WTC11 (cell line): ENCODE results near the gene LIMCH1. TPM values are rescaled to one million over a fixed set of nuclear protein-coding genes. Genes with fewer than 3 reads are reported as not detected.

Experiments
- ATAC-seq: fragments of 200-7000 bp; cut with Tn5 transposase; 2 replicates; pipeline ENCODE4 v1.10.0; 2021; ENCODE audit warnings: mild to moderate bottlenecking, moderate library complexity
- CTCF ChIA-PET: fragments of 300-600 bp; sonication (Branson Sonifier 250); formaldehyde crosslinking; loops from one replicate; lab custom pipeline; 2021; ENCODE audit warnings: antibody characterized with exemption; lab: Charles Lee
- POLR2A ChIA-PET: fragments of 350-600 bp; sonication (Branson Sonifier 250); formaldehyde crosslinking; loops from one replicate; lab custom pipeline; 2021; ENCODE audit warnings: antibody characterized with exemption; lab: Charles Lee
- DNase-seq: peaks from one replicate; pipeline ENCODE4 v3.0.0; 2021; ENCODE audit warnings: low spot score
- H3K27ac Mint-ChIP-seq: 2 replicates; pipeline ENCODE4 v1.8.0; 2021; ENCODE audit warnings: mixed read lengths
- H3K27me3 Mint-ChIP-seq: 2 replicates; pipeline ENCODE4 v1.8.0; 2021; ENCODE audit warnings: low read depth, mild to moderate bottlenecking, moderate library complexity, mixed read lengths
- H3K36me3 Mint-ChIP-seq: 2 replicates; pipeline ENCODE4 v1.8.0; 2021; ENCODE audit warnings: mixed read lengths
- H3K4me1 Mint-ChIP-seq: 2 replicates; pipeline ENCODE4 v1.8.0; 2022; ENCODE audit warnings: mixed read lengths
- H3K4me3 Mint-ChIP-seq: 2 replicates; pipeline ENCODE4 v1.8.0; 2021; ENCODE audit warnings: mild to moderate bottlenecking, moderate library complexity, mixed read lengths
- H3K9me3 Mint-ChIP-seq: 2 replicates; pipeline ENCODE4 v1.8.0; 2021; ENCODE audit warnings: mixed read lengths
- ATF1 ChIP-seq: sonication (generic); formaldehyde crosslinking; IDR thresholded peaks from 2 replicates; pipeline ENCODE4 v1.8.1; 2023; ENCODE audit warnings: mild to moderate bottlenecking, moderate library complexity, missing genetic modification reagents
- FOXK1 ChIP-seq: sonication (generic); formaldehyde crosslinking; IDR thresholded peaks from 2 replicates; pipeline ENCODE4 v1.8.0; 2022; ENCODE audit warnings: mild to moderate bottlenecking, moderate library complexity, missing genetic modification reagents
- GRHL2 ChIP-seq: fragments of 250-450 bp; sonication (Bioruptor Pico); IDR thresholded peaks from 2 replicates; pipeline ENCODE4 v1.8.0; 2022; ENCODE audit warnings: mild to moderate bottlenecking, moderate library complexity; ENCODE audit not compliant: insufficient replicate concordance, severe bottlenecking
- OVOL2 ChIP-seq: fragments of 250-450 bp; sonication (Bioruptor Pico); IDR thresholded peaks from 2 replicates; pipeline ENCODE4 v1.9.0; 2021; ENCODE audit warnings: mild to moderate bottlenecking, borderline replicate concordance
- SP1 ChIP-seq: sonication (generic); formaldehyde crosslinking; conservative IDR thresholded peaks from 2 replicates; pipeline ENCODE4 v1.8.1; 2022; ENCODE audit warnings: missing genetic modification reagents
- TEAD4 ChIP-seq: sonication (generic); formaldehyde crosslinking; IDR thresholded peaks from 2 replicates; pipeline ENCODE4 v1.8.0; 2022; ENCODE audit warnings: mild to moderate bottlenecking, missing genetic modification reagents
- total RNA-seq: library from RNA; stranded (reverse); gene quantifications from 3 replicates; pipeline ENCODE4 v1.2.3, GENCODE V29; 2021
- TF ChIP-seq, protein P1 (sequence below): sonication (generic); formaldehyde crosslinking; IDR thresholded peaks from 2 replicates; pipeline ENCODE4 v1.8.0; 2022; ENCODE audit warnings: mild to moderate bottlenecking, missing genetic modification reagents
- TF ChIP-seq, protein P2 (sequence below): sonication (generic); formaldehyde crosslinking; IDR thresholded peaks from 2 replicates; pipeline ENCODE4 v1.8.0; 2022; ENCODE audit warnings: missing genetic modification reagents
- TF ChIP-seq, protein P3 (sequence below): sonication (generic); formaldehyde crosslinking; IDR thresholded peaks from 2 replicates; pipeline ENCODE4 v1.8.1; 2023; ENCODE audit warnings: mild to moderate bottlenecking, missing genetic modification reagents
- TF ChIP-seq, protein P4 (sequence below): fragments of 250-450 bp; sonication (Bioruptor Pico); IDR thresholded peaks from 2 replicates; pipeline ENCODE4 v1.9.0; 2021; ENCODE audit warnings: mild to moderate bottlenecking
- TF ChIP-seq, protein P5 (sequence below): sonication (generic); formaldehyde crosslinking; IDR thresholded peaks from 2 replicates; pipeline ENCODE4 v1.8.1; 2022; ENCODE audit warnings: low read depth, mild to moderate bottlenecking, moderate library complexity, missing genetic modification reagents, borderline replicate concordance
- TF ChIP-seq, protein P6 (sequence below): sonication (generic); formaldehyde crosslinking; IDR thresholded peaks from 2 replicates; pipeline ENCODE4 v1.8.0; 2023; ENCODE audit warnings: mild to moderate bottlenecking, missing genetic modification reagents
- TF ChIP-seq, protein P7 (sequence below): fragments of 250-450 bp; sonication (Bioruptor Pico); IDR thresholded peaks from 2 replicates; pipeline ENCODE4 v1.9.0; 2021; ENCODE audit warnings: mild to moderate bottlenecking
- TF ChIP-seq, protein P8 (sequence below): fragments of 250-450 bp; sonication (Bioruptor Pico); IDR thresholded peaks from 2 replicates; pipeline ENCODE4 v1.8.0; 2021; ENCODE audit warnings: mild to moderate bottlenecking

LIMCH1 gene
- total RNA-seq, 1 experiment from 2014 or later = 0.92 TPM

DNA sequence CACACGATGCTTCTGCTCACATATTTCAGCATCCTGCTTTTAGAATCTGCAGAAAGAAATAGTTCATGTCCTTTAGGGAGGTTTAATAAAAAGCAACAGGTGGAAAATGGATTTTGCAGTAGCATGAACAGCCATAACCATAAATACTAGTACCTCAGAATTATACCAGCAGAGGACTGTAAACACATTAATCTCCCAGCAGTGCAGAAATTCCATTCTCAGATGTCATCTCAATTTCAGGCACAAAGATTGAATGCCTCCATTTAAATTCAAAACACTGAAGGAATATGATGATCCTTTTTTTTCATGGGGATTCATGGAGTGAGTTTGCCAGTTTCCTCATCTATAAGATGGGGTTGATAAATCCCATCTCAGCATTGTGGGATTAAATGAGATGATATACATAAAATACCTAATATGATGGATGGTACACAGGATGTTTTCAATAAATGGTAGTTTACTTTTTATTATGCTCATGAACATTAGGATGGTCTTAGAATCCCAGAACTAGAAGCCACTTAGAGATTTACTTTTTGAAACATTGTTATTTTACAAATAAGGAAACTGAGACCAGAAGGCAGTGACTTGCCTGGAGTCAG, 566 bp upstream of the LIMCH1 start (continued):
- TF ChIP-seq, protein P1, sequence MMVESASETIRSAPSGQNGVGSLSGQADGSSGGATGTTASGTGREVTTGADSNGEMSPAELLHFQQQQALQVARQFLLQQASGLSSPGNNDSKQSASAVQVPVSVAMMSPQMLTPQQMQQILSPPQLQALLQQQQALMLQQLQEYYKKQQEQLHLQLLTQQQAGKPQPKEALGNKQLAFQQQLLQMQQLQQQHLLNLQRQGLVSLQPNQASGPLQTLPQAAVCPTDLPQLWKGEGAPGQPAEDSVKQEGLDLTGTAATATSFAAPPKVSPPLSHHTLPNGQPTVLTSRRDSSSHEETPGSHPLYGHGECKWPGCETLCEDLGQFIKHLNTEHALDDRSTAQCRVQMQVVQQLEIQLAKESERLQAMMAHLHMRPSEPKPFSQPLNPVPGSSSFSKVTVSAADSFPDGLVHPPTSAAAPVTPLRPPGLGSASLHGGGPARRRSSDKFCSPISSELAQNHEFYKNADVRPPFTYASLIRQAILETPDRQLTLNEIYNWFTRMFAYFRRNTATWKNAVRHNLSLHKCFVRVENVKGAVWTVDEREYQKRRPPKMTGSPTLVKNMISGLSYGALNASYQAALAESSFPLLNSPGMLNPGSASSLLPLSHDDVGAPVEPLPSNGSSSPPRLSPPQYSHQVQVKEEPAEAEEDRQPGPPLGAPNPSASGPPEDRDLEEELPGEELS (CRISPR knock-in tag) = no peak
- TF ChIP-seq FOXK1 (CRISPR knock-in tag) (no peak), ATF1 (CRISPR knock-in tag) (no peak)
- TF ChIP-seq, protein P2, sequence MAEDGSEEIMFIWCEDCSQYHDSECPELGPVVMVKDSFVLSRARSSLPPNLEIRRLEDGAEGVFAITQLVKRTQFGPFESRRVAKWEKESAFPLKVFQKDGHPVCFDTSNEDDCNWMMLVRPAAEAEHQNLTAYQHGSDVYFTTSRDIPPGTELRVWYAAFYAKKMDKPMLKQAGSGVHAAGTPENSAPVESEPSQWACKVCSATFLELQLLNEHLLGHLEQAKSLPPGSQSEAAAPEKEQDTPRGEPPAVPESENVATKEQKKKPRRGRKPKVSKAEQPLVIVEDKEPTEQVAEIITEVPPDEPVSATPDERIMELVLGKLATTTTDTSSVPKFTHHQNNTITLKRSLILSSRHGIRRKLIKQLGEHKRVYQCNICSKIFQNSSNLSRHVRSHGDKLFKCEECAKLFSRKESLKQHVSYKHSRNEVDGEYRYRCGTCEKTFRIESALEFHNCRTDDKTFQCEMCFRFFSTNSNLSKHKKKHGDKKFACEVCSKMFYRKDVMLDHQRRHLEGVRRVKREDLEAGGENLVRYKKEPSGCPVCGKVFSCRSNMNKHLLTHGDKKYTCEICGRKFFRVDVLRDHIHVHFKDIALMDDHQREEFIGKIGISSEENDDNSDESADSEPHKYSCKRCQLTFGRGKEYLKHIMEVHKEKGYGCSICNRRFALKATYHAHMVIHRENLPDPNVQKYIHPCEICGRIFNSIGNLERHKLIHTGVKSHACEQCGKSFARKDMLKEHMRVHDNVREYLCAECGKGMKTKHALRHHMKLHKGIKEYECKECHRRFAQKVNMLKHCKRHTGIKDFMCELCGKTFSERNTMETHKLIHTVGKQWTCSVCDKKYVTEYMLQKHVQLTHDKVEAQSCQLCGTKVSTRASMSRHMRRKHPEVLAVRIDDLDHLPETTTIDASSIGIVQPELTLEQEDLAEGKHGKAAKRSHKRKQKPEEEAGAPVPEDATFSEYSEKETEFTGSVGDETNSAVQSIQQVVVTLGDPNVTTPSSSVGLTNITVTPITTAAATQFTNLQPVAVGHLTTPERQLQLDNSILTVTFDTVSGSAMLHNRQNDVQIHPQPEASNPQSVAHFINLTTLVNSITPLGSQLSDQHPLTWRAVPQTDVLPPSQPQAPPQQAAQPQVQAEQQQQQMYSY (CRISPR knock-in tag) = no peak
- TF ChIP-seq, protein P3, sequence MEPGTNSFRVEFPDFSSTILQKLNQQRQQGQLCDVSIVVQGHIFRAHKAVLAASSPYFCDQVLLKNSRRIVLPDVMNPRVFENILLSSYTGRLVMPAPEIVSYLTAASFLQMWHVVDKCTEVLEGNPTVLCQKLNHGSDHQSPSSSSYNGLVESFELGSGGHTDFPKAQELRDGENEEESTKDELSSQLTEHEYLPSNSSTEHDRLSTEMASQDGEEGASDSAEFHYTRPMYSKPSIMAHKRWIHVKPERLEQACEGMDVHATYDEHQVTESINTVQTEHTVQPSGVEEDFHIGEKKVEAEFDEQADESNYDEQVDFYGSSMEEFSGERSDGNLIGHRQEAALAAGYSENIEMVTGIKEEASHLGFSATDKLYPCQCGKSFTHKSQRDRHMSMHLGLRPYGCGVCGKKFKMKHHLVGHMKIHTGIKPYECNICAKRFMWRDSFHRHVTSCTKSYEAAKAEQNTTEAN = no peak
- TF ChIP-seq, protein P4, sequence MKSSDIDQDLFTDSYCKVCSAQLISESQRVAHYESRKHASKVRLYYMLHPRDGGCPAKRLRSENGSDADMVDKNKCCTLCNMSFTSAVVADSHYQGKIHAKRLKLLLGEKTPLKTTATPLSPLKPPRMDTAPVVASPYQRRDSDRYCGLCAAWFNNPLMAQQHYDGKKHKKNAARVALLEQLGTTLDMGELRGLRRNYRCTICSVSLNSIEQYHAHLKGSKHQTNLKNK (CRISPR knock-in tag) = no peak
- TF ChIP-seq, protein P5, sequence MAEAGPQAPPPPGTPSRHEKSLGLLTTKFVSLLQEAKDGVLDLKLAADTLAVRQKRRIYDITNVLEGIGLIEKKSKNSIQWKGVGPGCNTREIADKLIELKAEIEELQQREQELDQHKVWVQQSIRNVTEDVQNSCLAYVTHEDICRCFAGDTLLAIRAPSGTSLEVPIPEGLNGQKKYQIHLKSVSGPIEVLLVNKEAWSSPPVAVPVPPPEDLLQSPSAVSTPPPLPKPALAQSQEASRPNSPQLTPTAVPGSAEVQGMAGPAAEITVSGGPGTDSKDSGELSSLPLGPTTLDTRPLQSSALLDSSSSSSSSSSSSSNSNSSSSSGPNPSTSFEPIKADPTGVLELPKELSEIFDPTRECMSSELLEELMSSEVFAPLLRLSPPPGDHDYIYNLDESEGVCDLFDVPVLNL (CRISPR knock-in tag) = no peak

DNA sequence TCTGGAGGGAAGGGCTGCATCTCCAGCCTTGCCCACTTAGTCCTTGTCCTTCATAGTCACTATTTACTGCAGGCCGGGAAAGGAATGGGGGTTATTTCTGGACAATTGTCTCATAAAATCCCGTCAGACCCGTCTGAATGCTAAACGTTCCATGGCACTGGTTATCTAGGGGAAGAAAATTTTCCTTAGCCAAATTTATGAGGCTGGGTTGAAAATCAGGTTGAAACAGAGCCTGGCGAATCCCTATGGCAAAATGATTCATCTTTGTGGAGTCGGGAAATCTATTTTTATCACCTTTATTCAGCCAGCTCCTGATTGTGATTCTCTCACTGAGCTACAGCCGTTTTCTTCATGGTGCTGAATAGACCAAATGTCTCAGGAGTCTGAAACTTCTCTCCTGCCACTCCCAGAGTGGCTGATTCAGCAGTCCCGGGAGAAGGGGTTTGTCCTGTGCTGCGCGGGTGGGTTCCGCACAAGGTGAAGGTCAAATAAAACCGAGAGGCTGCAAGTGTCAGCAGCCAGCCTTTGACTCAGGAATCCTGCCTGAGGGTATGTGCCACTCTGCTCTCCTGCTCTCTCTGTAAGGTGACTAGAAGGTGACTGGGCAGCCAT, 1.0 kb downstream of the LIMCH1 start:
- Mint-ChIP-seq H3K4me1 (peaks cover 19% of the 10 kb centered on the region), H3K27ac (no peak overlapping the region), H3K4me3 (no peak overlapping the region), H3K9me3 (no peaks in the 10 kb centered on the region), H3K27me3 (no peaks in the 10 kb centered on the region; the same call in 1 of the 2 replicates), H3K36me3 (no peaks in the 10 kb centered on the region)
- CTCF ChIA-PET = interaction anchor here (0.9 to 1.1 kb wide), 2 partner anchors 10 to 180 kb away, joined by 3 read pairs; no protein-coding TSS in a partner anchor
- DNase-seq = no peak
- POLR2A ChIA-PET = no interaction called here
- no peak for ATAC-seq
- TF ChIP-seq OVOL2 (CRISPR knock-in tag) (no peak), SP1 (CRISPR knock-in tag) (no peak), TEAD4 (no peak), GRHL2 (no peak)
- TF ChIP-seq, protein P6, sequence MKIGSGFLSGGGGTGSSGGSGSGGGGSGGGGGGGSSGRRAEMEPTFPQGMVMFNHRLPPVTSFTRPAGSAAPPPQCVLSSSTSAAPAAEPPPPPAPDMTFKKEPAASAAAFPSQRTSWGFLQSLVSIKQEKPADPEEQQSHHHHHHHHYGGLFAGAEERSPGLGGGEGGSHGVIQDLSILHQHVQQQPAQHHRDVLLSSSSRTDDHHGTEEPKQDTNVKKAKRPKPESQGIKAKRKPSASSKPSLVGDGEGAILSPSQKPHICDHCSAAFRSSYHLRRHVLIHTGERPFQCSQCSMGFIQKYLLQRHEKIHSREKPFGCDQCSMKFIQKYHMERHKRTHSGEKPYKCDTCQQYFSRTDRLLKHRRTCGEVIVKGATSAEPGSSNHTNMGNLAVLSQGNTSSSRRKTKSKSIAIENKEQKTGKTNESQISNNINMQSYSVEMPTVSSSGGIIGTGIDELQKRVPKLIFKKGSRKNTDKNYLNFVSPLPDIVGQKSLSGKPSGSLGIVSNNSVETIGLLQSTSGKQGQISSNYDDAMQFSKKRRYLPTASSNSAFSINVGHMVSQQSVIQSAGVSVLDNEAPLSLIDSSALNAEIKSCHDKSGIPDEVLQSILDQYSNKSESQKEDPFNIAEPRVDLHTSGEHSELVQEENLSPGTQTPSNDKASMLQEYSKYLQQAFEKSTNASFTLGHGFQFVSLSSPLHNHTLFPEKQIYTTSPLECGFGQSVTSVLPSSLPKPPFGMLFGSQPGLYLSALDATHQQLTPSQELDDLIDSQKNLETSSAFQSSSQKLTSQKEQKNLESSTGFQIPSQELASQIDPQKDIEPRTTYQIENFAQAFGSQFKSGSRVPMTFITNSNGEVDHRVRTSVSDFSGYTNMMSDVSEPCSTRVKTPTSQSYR (CRISPR knock-in tag) = no peak
- TF ChIP-seq, protein P7, sequence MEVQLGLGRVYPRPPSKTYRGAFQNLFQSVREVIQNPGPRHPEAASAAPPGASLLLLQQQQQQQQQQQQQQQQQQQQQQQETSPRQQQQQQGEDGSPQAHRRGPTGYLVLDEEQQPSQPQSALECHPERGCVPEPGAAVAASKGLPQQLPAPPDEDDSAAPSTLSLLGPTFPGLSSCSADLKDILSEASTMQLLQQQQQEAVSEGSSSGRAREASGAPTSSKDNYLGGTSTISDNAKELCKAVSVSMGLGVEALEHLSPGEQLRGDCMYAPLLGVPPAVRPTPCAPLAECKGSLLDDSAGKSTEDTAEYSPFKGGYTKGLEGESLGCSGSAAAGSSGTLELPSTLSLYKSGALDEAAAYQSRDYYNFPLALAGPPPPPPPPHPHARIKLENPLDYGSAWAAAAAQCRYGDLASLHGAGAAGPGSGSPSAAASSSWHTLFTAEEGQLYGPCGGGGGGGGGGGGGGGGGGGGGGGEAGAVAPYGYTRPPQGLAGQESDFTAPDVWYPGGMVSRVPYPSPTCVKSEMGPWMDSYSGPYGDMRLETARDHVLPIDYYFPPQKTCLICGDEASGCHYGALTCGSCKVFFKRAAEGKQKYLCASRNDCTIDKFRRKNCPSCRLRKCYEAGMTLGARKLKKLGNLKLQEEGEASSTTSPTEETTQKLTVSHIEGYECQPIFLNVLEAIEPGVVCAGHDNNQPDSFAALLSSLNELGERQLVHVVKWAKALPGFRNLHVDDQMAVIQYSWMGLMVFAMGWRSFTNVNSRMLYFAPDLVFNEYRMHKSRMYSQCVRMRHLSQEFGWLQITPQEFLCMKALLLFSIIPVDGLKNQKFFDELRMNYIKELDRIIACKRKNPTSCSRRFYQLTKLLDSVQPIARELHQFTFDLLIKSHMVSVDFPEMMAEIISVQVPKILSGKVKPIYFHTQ (CRISPR knock-in tag) = no peak
- TF ChIP-seq, protein P8, sequence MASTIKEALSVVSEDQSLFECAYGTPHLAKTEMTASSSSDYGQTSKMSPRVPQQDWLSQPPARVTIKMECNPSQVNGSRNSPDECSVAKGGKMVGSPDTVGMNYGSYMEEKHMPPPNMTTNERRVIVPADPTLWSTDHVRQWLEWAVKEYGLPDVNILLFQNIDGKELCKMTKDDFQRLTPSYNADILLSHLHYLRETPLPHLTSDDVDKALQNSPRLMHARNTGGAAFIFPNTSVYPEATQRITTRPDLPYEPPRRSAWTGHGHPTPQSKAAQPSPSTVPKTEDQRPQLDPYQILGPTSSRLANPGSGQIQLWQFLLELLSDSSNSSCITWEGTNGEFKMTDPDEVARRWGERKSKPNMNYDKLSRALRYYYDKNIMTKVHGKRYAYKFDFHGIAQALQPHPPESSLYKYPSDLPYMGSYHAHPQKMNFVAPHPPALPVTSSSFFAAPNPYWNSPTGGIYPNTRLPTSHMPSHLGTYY (CRISPR knock-in tag) = no peak
